Stimulated activated CD4-positive, alpha-beta T cell treated with anti-CD3 and anti-CD28 coated beads, Interleukin-15, amount 100 ng/mL, for 48 hours (primary cell): Measurements from ENCODE around the gene TMEM61.

Experiments
- DNase-seq, 2 donors: peaks; one replicate each; pipeline ENCODE4 v3.0.0-alpha.2; 2020; ENCODE audit warnings: low read depth in 2 of 2

TMEM61 gene

GRCh38 chr1:54985556-54985955, 5.1 kb downstream of the TMEM61 start:
- DNase-seq, result no peak

GRCh38 chr1:54986025-54986424, 5.6 kb downstream of the TMEM61 start:
- DNase-seq, result no peak

- no peak for DNase-seq
These were observed 6.1 kb downstream of the TMEM61 start for GRCh38 chr1:54986533-54986932.

GRCh38 chr1:54987427-54987826, 7.0 kb downstream of the TMEM61 start:
- no peak for DNase-seq

GRCh38 chr1:54987919-54988705, 7.7 kb downstream of the TMEM61 start:
- no peak for DNase-seq

- DNase-seq, result no peak
These were observed 8.5 kb downstream of the TMEM61 start for GRCh38 chr1:54988975-54989374.

GRCh38 chr1:54989473-54989872, 9.0 kb downstream of the TMEM61 start:
- no peak for DNase-seq

GRCh38 chr1:54989968-54990810, 9.8 kb downstream of the TMEM61 start:
- DNase-seq, result no peak

- no peak for DNase-seq
These were observed 10.5 kb downstream of the TMEM61 start for GRCh38 chr1:54990916-54991315.

GRCh38 chr1:54991939-54992338, 11.5 kb downstream of the TMEM61 start:
- no peak for DNase-seq

GRCh38 chr1:54993140-54993539, 12.7 kb downstream of the TMEM61 start:
- DNase-seq, result no peak

GRCh38 chr1:54994355-54994990, 14.0 kb downstream of the TMEM61 start:
- no peak for DNase-seq

GRCh38 chr1:54995013-54995760, 14.8 kb downstream of the TMEM61 start:
- DNase-seq, result no peak

GRCh38 chr1:54995835-54996234, 15.4 kb downstream of the TMEM61 start:
- peak in 1 of 2 donors; percentile 21 for DNase-seq

GRCh38 chr1:54996359-54996868, 16.0 kb downstream of the TMEM61 start:
- peak; percentile 67 to 79 for DNase-seq

- no peak for DNase-seq
These were observed 16.7 kb downstream of the TMEM61 start for GRCh38 chr1:54996869-54997710.

GRCh38 chr1:54997711-54997986, 17.2 kb downstream of the TMEM61 start:
- no peak for DNase-seq

GRCh38 chr1:54998100-54998499, 17.7 kb downstream of the TMEM61 start:
- no peak for DNase-seq

- no peak for DNase-seq
These were observed 18.2 kb downstream of the TMEM61 start, which contains the start of gene BSND for GRCh38 chr1:54998677-54999076. Gene BSND, plus strand, starts transcription at chr1:54998933. Its CDS starts 254 bp downstream, at chr1:54999187.
